Measurements from ENCODE around the gene C10orf105.

The C10orf105 gene

DNA sequence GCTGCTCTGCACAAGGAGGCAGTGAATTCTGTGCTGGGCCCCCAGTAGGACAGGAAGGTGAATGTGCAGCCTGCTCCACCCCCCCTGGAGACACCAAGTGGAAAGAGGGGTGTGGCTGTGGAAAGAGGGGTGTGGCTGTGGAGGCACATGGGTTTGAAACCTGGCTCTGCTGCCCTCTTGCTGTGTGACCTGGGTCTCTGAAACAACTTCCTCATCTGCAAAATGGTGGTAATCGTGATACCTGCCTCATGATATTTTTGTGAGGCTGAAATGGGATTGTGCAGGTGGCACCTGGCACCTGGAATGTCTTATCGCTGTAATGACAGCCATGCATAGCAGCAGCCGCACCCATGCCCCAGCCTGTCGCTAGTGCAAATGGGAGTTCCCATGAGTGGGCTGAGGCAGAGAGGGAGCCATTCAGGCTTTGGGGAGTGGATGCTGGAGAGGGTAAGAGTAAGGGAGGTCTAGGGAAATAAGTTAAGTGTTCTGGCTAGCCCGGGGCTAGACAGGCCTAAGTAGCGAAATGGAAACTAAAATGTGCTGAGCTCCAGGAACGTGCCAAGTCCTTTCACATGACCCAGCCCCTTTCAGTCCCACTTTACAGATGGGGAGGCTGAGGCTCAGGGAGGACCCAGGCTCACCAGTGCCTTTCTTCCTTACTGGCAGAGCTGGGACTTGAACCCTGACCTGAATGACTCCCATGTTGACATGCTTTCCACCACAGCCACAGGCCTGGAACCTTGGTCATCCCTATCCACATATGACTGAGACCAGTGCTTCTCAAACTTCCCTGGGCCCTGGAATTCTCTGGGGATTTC, 35.0 kb downstream of the C10orf105 start:
- DNase-seq: no peak
- Mint-ChIP-seq H3K4me1 (peaks cover 15% of the 10 kb centered on the region), H3K4me3 (no peak overlapping the region)

DNA sequence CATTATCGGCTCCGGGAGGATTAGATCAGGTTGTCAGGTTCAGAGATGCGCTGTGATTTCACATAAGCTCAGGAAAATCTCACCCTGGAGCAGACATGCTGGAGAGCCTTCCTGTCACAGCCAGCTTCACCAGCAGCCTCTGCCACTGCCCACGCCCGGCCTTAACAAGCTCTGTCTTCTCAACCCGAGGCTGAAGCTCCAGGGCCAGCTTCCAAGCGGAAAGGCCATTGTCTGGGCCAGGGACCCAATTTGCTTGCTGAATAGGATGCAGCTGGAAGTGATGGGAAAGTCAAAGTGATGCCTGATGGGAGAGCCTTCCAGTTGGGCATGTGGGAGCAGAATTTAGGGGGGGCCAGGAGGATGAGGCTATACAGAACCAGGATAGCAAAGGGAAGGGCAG, 36.3 kb downstream of the C10orf105 start:
- TF ChIP-seq, protein P1, sequence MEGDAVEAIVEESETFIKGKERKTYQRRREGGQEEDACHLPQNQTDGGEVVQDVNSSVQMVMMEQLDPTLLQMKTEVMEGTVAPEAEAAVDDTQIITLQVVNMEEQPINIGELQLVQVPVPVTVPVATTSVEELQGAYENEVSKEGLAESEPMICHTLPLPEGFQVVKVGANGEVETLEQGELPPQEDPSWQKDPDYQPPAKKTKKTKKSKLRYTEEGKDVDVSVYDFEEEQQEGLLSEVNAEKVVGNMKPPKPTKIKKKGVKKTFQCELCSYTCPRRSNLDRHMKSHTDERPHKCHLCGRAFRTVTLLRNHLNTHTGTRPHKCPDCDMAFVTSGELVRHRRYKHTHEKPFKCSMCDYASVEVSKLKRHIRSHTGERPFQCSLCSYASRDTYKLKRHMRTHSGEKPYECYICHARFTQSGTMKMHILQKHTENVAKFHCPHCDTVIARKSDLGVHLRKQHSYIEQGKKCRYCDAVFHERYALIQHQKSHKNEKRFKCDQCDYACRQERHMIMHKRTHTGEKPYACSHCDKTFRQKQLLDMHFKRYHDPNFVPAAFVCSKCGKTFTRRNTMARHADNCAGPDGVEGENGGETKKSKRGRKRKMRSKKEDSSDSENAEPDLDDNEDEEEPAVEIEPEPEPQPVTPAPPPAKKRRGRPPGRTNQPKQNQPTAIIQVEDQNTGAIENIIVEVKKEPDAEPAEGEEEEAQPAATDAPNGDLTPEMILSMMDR (IDR thresholded peaks at IDR 0.05): no peak
- no peak for DNase-seq
- H3K9me3 Mint-ChIP-seq: peaks cover 6% of the 10 kb centered on the region
- peaks cover 4% of the 10 kb centered on the region for H3K36me3 Mint-ChIP-seq (ENCODE audit: low read depth)
- no peak overlapping the region for H3K27ac Mint-ChIP-seq
- H3K4me3 Mint-ChIP-seq: no peak overlapping the region
- H3K27me3 Mint-ChIP-seq (ENCODE audit: low read depth, poor library complexity): peaks cover 19% of the 10 kb centered on the region
- peaks cover 15% of the 10 kb centered on the region for H3K4me1 Mint-ChIP-seq

More for the DNA sequence above, 35.0 kb downstream of the C10orf105 start:
- Mint-ChIP-seq H3K36me3 (ENCODE audit: low read depth) (peaks cover 5% of the 10 kb centered on the region), H3K9me3 (peaks cover 7% of the 10 kb centered on the region), H3K27me3 (ENCODE audit: low read depth, poor library complexity) (peaks cover 19% of the 10 kb centered on the region), H3K27ac (no peak overlapping the region)
- TF ChIP-seq, protein P1 (IDR thresholded peaks at IDR 0.05): no peak

DNA sequence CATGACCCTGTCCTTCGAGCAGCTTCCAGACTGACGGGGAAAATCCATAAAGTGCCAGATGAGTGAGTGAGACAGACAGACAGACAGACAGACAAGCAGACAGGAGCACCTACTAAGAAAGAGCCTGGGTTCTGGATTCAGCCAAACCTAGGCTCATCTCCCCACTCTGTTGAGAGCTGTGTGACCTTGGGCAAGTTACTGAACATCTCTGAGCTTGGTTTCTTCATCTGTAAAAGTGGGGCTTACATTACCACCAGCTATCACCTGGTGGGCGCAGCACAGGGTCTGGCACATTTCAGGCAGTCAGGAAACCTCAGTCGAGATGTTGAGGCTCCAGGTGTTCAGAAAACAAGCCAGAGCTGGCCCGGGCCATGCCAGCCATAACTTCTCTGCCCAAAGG, 37.6 kb downstream of the C10orf105 start:
- peaks cover 23% of the 10 kb centered on the region for H3K27me3 Mint-ChIP-seq (ENCODE audit: low read depth, poor library complexity)
- DNase-seq: no peak
- peaks cover 15% of the 10 kb centered on the region for H3K4me1 Mint-ChIP-seq
- H3K4me3 Mint-ChIP-seq: no peak overlapping the region
- no peaks in the 10 kb centered on the region for H3K9me3 Mint-ChIP-seq
- TF ChIP-seq, protein P1 (IDR thresholded peaks at IDR 0.05): no peak
- no peaks in the 10 kb centered on the region for H3K36me3 Mint-ChIP-seq (ENCODE audit: low read depth)
- H3K27ac Mint-ChIP-seq: no peak overlapping the region

DNA sequence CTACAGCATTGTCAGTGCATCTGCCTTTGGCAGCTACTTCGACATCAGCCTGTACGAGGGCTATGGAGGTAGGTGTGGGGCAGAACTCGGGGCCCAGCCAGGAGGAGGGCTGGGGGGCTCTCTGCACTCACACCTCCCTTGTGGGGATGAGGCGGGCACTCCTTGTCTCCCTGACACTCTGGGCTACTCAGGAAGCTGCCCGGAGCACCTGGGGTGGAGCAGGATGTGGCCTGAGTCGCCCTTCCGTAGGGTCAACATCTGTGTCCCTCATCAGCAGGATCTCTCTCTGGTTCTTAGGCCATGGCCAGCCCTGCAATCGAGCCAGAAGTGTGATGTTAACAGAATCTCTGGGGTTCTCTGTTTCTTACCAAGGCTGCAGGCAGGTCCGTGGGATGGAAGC, 40.2 kb downstream of the C10orf105 start:
- H3K36me3 Mint-ChIP-seq (ENCODE audit: low read depth): no peaks in the 10 kb centered on the region
- no peak overlapping the region for H3K27ac Mint-ChIP-seq
- TF ChIP-seq, protein P1 (IDR thresholded peaks at IDR 0.05): no peak
- peaks cover 28% of the 10 kb centered on the region for H3K27me3 Mint-ChIP-seq (ENCODE audit: low read depth, poor library complexity)
- no peak for DNase-seq
- H3K4me1 Mint-ChIP-seq: no peaks in the 10 kb centered on the region
- no peaks in the 10 kb centered on the region for H3K9me3 Mint-ChIP-seq
- no peak overlapping the region for H3K4me3 Mint-ChIP-seq

GRCh38 chr10:71678057-71678805, 41.3 kb downstream of the C10orf105 start:
- Mint-ChIP-seq H3K4me1 (no peaks in the 10 kb centered on the region), H3K36me3 (ENCODE audit: low read depth) (no peaks in the 10 kb centered on the region), H3K27ac (no peak overlapping the region), H3K27me3 (ENCODE audit: low read depth, poor library complexity) (peaks cover 27% of the 10 kb centered on the region), H3K9me3 (no peaks in the 10 kb centered on the region), H3K4me3 (no peak overlapping the region)
- TF ChIP-seq, protein P1 (IDR thresholded peaks at IDR 0.05): no peak
- DNase-seq: no peak
